GM18526 (cell line): ENCODE results near the gene PNRC1.
A peak's percentile ranks its signal among the peaks of the same experiment; 100 is the strongest.

ENCODE experiments used
- POLR2A ChIP-seq: IDR thresholded peaks from 3 replicates; pipeline ENCODE4 v1.6.1; 2011; ENCODE audit not compliant: insufficient read length; ENCODE audit errors: extremely low read depth

The PNRC1 gene

DNA sequence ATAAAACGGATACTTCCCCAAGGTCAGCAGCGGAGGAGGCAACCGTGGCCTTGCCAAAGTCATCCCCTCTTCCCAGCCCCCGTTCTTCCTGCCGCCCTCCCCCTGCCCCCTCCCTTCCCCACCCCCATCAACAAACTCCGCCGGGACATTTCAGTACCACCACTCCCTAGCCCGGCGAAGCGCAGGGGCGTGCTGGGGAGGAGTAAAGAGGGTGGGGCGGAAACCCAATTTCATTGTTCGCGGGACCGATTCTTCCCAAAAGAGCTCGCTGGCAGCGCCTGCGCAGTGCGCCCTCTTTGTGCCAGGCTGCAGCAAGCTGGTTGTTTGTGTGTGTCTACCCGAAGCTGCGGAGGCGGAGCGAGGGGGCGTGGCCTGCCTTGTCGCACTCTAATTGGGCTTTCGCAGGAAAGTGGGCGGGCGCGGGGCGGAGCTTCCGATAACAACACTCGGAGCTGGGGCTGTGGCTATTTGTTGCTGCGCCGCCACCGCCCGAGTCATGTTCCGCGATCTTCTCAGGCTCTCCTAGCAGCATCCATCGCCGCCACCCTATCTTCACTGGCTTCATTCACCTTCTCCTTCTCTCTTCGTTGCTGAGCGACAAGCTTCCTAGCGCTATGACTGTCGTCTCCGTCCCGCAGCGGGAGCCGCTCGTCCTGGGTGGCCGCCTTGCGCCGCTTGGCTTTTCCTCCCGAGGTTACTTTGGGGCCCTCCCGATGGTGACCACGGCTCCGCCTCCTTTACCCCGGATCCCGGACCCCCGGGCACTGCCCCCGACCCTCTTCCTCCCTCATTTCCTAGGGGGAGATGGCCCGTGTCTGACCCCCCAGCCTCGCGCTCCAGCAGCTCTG lies at the start of gene PNRC1:
TSS of gene PNRC1 (plus strand) at position 471 of the 848 bp plus-strand sequence. CDS start at position 615, 144 bp downstream.
- TF ChIP-seq POLR2A, result peak; percentile 99

DNA sequence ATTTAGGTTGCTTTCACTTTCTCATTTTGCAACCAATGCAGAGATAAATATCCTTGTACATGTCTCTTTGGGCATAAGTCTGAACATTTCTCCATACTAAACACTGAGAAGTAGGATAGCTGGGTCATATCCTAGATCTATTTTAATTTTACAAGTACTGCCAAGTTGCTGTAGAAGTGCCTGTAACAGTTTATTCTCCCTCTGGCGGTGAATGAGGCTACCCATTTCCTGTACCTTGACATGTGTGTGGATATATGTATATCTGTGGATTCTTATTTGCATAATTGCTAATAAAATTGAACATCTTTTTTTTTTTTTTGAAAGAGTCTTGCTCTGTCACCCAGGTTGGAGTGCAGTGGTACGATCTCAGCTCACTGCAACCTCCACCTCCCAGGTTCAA lies 48.0 kb upstream of the PNRC1 start:
- TF ChIP-seq POLR2A, result no peak

GRCh38 chr6:89033461-89033860 lies 47.1 kb upstream of the PNRC1 start:
- no peak for TF ChIP-seq POLR2A

DNA sequence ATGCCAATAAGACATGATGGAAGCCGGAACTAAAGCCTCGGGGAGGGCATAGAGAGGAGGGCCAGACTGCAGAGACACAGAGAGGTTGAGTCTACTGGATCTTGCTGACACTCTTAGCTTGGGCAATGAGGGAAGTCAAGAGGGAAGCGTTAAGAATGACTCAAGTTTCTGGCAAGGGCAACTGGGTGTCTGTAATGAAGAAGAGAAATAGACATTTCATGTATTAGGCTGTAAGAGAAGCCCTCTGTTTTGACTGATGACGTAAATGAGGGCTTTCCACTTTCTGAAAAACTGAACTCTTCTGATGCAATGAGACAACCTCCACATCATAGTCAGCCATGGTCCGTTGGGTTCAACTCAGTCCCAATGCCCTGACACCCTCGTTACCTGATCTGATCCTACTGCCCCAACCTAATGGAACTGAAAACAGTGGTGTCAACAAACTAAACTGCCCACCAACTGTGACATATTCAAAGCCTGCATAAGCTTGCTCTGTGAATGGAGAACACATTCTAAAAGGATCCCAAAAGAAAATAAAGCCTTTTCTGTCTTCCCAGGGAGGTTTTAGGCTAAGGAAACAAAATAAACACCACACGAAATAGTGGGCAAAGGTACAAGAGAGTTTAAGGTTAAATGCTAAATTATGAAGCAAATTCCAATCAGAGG lies 45.8 kb upstream of the PNRC1 start:
- TF ChIP-seq POLR2A, result no peak

DNA sequence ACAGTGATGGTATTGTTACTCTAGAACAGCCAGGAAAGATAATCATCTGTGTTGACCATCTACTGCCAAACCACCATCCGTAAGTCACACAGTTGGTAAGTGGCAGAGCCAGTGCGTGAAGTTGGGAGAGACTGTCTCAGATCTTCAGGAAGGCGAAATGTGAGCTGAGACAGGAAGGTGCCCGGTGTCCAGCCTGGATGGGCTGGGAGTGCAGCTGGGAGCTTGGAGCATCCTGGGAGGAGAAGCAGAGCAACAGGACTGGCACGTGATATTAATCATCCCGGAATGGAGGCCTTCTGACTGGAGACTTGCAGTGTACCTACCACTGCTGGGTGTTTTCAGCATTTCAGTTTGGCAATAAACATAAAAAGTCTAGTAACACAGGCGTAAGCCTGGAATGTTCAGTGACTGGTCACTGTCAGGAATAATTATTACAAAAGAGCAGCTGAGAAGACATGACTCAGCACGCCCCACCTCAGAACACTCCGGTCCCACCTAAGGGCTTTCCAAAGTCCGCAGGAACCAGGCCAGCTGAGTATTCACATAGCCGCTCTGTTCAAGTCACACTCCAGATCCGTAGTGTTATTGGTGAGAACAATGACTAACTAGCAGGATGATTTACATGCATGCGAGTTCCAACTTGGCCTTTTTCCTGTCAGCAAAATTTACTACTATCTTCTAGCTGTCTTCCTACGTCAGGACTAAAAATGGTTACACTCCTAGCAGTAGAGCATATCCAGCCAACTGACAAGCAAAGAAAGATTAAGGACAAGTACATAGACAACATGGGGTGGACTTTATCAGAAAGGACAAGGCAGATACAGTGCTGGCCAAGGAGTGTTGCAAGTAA lies 45.1 kb upstream of the PNRC1 start:
- no peak for TF ChIP-seq POLR2A

GRCh38 chr6:89037141-89037900 lies 43.2 kb upstream of the PNRC1 start:
- no peak for TF ChIP-seq POLR2A

DNA sequence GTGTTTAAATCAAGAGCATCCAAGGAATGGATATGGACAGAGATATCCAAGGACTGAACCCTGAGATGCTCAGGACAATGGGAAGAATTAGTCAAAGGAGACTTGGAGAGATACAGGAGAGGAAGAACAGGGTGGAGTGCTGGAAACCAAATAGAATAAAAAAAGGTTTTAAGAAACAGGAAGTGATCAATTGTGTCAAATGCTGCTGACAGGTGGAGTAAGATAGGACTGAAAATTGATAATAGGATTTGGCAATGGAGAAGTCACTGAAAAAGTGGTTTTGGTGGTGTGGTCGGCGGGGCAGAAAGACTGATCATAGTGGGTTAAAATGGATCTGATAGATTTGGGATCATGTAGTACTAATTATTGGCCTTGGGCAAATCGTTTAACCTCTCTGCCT lies 37.9 kb upstream of the PNRC1 start:
- no peak for TF ChIP-seq POLR2A

DNA sequence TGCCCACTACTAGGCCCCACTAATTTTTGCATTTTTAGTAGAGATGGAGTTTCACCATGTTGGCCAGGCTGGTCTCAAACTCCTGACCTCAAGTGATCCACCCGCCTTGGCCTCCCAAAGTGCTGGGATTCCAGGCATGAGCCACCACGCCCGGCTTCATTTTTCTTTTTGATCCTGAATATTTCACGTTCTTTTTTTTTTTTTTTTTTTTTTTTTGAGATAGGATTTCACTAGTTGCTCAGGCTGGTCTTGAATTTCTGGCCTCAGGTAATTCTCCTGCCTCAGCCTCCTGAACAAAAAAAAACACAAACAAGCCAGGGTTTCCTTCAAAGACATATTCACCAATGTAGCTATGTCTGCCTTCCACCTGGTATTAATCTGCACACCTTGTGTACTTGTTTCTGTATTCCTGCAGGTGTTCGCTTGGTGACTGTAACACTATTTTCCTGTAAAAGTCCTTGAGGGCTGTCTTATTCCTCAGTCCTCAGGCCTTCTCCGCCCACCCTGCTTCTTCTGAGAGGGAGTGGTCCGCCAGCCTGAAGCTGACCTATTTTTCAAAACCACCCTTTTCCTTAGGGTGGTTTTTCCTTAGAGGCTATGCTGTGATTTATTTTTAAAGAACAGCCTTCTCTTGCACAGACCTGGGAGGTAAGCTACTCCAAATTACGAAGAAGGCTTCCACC lies 36.1 kb upstream of the PNRC1 start:
- no peak for TF ChIP-seq POLR2A

DNA sequence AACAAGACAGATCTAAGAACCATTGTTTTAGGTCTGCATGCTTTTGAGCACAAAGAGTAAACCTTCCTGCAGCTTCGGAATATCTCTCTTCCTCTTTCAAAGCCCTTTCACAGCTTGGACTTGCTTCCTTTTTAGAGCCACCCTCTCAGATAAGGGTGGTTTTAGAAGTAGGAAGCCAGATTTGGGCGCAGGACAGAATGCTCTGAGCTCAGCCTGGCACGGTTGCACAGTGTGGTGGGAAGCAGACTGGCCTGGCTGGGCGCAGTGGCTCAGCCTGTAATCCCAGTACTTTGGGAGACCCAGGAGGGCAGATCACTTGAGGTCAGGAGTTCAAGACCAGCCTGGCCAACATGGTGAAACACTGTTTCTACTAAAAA lies 35.6 kb upstream of the PNRC1 start:
- no peak for TF ChIP-seq POLR2A

GRCh38 chr6:89045576-89045975 lies 35.0 kb upstream of the PNRC1 start:
- TF ChIP-seq POLR2A, result no peak

GRCh38 chr6:89047473-89047872 lies 33.1 kb upstream of the PNRC1 start:
- no peak for TF ChIP-seq POLR2A

GRCh38 chr6:89048288-89048923 lies 32.1 kb upstream of the PNRC1 start:
- TF ChIP-seq POLR2A, result no peak

GRCh38 chr6:89048985-89049384 lies 31.6 kb upstream of the PNRC1 start:
- no peak for TF ChIP-seq POLR2A

DNA sequence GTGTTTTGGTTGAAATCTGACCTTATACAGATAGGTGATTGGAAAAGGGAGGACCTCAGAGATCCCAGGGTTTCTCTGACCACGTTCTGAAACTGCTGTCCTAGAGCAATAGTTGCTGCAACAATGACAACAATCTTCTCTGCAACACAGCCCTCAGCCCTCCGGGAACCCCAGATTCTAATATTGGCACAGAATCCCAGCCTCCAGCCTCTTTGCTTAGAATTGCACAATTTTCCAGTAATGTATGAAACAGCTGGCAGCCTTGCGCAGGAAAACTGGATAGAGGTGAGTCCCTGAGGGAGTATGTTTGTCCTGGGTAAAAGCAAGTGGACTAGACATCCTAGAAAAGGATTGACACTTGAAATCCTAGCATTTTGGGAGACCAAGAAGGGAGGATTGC lies 30.4 kb upstream of the PNRC1 start:
- TF ChIP-seq POLR2A, result no peak
